Midbrain (tissue), 1 donor: ENCODE measurements around the gene CST9.
"Not testable (repeated sequence)": the region's sequence is repeated elsewhere in the genome, so short reads cannot be mapped to it uniquely, and the experiment has no call there.

ENCODE experiments used
- DNase-seq: peaks from one replicate; lab custom pipeline; 2025; lab: John Stamatoyannopoulos, UW

CST9 gene

DNA sequence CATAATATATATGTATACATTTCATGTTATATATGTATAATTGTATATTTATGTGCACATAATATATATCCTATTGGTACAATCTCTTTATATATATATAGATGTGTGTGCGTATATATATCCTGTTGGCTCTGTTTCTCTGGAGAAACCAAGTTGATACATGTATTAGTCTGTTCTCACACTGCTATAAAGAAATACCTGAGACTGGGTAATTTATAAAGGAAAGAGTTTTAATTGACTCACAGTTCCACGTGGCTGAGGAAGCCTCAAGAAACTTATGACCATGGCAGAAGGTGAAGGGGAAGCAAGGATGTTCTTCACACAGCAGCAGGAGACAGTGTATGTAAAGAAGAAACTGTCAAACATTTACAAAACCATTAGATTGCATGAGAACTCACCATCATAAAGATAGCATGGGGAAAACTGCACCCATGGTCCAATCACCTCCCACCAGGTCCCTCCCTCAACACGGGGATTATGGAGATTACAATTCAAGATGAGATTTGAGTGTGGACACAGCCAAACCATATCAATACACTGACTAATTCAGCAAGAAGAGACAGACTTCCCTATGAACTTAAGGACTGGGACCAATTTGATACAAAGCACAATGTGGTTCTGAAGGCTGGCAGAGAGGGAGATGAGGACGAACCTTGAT, 18.1 kb upstream of the CST9 start:
- no peak for DNase-seq

DNA sequence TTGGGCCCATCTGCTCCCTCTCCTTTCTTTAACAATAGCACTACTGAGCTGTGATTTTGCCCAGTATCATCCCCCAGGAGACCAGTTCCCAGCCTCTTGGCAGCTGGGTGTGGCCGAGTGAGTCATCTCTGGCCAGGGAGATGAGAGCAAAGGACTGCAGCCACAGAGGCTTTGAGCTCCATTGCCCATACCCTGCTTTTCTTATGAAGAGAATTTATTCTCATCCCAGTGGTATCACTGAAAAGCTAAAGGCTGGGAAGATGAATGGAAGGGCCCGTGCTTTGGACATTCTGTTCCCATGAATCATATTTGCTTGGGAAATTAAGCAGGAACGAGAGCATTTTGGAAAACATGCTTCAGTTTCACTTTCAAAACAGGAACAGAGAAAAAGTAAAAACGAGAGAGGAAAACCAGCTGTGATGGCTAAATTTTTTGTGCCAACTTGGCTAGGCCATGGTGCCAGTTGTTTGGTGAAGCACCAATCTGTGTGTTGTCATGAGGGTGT, 17.2 kb upstream of the CST9 start:
- no peak for DNase-seq

DNA sequence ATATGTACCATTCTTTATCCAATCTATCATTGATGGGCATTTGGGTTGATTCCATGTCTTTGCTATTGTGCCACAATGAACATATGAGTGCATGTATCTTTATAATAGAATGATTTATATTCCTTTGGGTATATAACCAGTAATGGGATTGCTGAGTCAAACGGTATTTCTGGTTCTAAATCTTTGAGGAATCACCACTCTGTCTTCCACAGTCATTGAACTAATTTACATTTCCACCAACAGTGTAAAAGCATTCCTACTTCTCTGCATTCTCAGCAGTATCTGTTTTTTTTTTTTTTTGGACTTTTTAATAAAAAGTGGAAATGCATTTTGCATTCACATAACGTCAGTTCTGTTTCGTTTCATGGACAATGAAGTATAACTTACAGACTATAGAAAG, 16.7 kb upstream of the CST9 start:
- not testable (repeated sequence) for DNase-seq

DNA sequence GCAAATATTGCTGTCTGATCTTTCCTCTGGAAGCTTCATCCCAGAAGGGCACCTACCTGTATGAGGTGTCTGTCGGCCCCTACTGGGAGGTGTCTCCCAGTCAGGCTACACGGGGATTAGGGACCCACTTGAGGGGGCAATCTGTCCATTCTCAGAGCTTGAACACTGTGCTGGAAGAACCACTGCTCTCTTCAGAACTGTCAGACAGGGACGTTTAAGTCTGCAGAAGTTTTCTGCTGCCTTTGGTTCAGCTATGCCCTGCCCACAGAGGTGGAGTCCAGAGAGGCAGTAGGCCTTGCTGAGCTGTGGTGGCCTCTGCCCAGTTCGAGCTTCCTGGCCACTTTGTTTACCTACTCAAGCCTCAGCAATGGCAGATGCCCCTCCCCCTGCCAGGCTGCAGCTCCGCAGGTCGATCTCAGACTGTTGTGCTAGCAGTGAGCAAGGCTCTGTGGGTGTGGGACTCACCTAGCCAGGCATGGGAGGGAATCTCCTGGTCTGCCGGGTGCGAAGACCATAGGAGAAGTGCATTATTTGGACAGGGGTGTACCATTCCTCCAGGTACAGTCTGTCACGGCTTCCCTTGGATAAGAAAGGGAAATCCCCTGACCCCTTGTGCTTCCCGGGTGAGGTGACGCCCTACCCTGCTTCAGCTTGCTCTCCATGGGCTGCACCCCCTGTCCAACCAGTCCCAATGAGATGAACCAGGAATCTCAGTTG, 15.1 kb upstream of the CST9 start:
- DNase-seq: not testable (repeated sequence)

DNA sequence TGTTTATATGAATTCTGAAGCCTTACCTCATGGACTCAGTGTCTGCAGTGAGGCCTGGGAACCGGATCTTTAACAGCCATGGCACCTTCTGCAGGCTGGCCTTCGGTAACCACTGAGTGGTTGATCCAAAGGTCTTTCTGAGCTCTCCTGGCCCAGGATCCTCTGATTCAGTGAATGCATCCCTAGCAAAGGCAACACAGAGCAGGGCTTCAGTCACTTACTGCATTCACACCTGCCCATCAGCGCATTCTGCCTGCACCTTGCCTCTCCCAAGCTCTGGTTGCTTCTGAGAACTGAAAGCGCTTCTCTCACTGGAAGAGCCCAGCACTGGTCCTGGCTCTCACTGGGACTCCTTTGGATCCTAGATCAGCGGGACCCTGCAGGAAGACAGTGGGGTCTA, 8.4 kb upstream of the CST9 start:
- no peak for DNase-seq

DNA sequence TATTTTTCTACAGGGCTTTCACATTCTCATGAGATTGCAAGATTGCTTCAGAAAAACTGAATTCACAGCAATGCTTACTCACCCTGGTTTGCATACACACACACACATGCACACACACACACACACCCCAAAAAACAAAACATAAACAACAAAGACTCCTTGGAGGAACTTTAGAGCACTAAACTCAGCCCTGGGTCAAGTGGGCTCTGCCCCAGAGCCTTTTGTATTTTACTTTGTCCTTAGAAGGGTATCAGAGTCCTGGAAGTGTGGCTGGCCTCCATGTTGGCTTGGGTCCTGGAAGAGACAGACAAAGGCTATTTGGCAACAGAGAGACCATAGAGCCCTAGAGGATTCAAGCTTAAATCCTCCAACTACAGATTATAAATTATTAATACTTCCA, 8.0 kb upstream of the CST9 start:
- DNase-seq: peak; percentile 28

DNA sequence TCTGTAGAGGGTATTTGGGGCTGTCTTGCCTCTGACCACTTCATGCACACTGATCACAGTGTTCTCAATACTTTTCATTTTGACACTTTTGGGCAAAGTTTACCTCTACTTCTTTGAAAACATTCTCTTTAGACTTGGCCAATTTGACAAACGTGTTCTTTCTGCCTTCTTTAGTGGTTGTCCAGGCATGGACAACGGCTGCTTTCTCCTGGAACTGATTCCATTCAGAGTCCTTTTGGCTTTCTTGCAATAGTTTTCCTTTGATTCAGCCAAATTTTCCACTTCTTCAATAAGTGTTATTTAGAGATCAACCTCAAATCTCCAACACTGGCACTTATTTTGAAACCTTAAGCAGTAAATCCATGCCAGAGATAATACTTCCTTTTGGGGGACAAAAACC, 6.7 kb upstream of the CST9 start:
- DNase-seq: peak; percentile 57

DNA sequence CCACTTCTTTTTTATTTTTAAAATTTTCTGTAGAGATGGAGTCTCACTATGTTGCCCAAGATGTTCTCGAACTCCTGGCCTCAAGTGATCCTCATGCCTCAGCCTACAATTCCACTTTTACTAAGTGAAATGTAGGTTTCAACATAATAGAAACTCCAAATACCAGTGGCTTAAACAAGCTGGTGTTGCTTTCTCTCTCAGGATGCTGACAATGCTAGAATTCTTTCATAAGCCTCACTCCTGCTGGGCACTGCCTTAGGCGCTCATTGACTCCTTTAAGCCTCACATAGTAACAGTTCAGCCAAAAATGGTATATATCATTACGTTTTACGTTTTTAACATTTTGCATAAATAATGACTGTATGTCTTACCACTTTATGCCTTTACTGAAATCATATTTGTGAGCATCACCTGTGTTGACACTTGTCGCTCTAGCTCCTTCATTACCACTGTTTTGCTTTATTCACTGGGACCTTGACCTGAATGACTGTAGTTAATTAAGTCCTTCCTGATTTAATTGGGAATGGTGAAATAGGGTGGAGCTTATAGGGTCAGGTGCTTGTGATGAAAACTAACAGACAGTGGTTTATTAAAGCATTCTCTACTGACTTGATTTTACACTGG, 3.9 kb upstream of the CST9 start:
- DNase-seq: no peak

DNA sequence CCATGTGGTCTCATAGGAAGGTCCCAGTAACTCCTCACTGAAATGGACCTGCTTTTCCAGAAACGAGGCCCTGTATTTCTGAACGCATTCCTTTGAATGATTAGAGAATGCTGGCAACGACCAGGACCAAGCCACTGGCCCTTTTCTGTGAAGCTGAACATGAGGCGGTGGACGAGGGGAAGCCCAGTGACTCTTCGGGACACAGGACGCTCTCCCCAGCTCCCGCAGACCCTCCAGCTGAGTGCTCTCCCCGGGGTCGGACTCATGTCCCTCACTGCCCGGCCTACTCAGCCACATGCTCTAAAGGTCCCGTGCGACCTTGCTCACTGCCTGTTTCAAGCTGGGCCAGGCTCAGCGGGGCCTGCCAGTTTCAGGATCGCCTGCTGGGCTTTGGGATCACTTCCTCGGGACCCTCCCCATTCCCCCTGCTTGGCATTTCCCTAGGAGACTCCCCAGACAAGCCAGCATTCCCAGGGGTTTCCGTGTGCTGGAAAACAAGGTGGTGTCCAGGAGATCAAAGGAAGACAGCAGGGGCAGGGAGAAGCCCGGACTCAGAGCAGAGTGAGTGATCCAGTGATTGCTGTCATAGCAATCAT, 2.6 kb upstream of the CST9 start:
- DNase-seq: no peak

DNA sequence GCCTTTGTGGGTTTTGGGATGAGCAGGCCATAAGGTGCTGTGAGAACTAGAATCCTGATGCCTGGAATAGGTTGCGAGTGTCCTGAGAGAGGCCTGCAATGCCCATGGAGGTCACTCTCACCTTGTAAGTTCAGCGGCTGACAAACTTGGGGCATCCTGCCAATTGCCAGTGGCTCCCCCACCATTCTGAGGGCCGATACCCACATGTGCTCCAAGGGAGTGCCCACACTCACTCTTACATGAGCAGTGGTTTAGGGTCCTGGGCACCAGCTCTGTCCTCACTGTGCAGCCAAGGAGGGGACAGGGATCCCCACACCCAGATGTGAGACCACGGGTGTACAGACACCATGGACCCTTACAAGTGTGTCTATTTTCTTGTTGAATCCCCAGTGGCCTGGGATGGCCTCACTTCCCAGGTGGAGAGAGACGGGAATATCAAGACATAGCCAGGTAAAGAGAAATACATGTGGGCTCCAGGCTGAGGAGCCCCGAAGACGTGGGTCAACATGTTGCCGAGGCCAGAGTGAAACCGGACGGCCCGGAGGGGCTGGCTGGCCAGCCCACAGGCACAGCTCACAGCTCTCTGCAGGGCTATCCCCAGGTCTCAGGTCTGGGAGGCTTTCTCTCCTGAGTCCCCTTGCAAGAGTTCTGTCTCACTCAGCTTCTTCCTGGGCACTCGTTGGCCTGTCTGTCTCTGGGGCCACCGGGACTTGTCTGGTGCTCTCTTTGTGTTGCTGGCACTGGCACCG, 2.0 kb upstream of the CST9 start:
- DNase-seq: no peak

DNA sequence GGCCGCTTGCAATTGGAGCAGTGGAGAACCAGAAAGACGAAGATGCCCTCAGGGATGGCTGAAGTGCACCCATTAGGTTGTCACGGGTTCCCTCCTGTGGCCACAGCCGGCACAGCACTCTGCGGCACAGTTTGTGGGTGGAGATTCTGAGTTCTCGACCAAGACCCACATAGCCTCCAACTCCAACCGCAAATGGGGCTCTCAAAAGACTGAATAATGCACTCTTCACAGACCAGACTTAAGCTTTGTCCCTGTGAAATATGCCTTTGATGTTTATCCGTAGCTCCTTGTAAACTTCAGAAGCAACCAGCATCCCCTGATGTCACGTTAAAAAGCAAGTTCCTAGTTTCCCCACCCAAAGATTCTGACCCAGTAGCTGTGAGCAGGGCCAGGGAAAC, 934 bp upstream of the CST9 start:
- DNase-seq: peak; percentile 63

DNA sequence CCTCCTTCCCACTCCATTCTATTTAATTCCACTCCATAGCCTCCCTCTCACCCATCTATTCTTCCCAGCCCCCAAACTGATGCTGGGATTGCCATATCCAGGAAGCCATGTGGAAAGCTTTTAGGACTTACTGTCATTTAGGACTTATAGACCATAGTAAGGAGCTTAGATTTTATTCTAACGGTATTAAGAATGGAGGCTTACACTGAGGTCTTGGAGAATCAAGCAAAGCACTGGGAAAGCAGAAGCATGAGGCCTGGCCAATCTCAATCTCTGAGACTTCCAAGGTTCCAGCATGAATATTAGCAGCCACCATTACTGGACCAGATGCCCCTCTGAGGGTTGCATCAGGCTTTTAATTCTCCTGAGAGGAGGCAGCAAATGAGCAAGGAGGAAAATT, 1.4 kb downstream of the CST9 start:
- no peak for DNase-seq

DNA sequence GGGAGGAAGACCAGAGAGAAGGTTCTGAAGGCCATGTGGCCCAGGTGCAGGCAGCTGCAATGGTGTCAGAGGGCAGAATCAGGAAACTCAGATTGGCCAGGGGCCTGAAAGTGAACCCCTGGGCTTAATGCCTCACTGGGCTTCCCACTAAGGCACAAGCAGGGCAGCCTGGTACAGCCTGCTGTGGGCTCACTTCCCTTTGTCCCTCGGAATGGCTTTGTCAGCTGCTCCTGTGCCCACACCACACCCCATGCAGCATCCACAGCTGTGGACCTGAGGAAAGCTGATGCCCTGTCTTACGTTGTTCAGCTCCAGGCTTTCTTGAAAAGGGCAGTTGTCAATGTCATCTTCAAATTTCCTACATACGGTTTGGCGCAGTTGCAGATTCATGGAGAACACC, 2.4 kb downstream of the CST9 start:
- DNase-seq: no peak

DNA sequence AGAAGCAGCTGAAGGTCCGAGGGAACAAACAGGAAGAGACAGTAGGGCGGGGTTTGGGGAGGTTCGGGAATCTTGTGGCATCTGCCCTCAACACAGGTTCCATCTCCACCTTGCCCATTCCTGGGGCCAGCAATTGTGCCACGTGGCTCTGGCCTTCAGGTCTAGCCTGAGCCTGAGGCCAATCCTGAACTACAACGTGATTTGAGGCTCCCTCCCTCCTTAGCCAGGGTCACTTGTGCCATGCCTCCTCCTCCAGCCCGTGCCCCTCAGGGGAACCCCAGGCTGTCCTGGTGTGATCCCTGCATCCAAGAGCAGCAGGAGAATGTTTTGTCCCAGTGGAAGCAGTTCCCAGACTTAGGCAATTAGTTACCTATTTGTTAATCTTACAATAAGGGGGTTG, 3.0 kb downstream of the CST9 start:
- DNase-seq: no peak

DNA sequence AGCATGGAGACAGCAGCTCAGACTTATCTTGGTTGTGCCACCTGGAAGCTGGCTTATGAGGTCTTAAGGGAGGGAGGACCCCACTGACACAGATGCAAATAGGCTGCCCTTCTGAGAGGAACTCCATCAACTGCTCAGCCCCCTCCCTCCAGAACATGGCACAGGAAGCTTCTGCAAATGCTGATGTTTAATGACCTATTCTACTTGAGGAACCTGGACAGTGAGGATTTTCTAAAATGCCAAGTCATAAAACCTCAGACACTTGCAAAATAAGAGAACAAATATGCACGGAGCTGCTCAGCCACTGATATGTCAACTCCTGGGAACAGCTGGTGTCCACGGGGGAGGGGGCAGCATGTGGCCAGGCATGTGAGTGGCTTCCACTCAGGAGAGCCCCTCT, 3.5 kb downstream of the CST9 start:
- no peak for DNase-seq

DNA sequence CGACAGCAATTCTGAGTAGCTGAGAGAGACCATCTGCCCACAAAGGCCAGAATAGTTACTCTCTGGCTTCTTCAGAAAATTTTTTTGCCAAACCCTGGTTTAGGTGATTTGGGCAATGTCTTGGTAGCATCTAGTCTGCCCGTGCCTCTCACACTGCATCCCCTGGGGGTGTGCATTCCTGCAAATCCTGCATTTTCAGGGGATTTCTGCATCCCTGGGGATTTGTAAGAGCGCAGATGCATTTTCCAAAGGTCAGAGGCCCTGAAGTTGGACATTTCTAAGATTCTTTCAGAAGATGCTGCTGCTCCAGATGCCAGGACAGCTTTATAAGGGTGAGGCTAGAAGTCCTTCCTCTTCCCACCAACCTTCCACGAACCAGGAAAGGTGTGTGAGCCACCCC, 4.0 kb downstream of the CST9 start:
- DNase-seq: no peak

DNA sequence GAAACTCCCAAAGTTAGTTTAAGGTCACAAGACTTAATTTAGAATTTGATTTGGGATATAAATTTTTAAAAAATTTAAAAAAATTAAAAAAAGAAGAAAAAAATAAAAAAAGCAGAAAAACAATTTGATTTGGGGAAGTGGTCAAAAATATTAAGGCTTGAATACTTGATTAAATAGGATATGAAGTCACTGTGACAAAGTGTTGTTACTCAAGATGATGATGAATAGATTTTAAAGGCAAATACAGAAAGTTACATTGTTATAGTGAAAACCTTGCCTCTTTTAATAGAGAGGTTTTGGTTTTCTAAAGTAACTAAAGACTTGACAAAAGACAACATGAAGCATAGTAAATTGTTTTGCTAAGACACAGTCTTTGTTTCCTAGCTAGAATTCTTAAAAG, 7.2 kb downstream of the CST9 start:
- no peak for DNase-seq

DNA sequence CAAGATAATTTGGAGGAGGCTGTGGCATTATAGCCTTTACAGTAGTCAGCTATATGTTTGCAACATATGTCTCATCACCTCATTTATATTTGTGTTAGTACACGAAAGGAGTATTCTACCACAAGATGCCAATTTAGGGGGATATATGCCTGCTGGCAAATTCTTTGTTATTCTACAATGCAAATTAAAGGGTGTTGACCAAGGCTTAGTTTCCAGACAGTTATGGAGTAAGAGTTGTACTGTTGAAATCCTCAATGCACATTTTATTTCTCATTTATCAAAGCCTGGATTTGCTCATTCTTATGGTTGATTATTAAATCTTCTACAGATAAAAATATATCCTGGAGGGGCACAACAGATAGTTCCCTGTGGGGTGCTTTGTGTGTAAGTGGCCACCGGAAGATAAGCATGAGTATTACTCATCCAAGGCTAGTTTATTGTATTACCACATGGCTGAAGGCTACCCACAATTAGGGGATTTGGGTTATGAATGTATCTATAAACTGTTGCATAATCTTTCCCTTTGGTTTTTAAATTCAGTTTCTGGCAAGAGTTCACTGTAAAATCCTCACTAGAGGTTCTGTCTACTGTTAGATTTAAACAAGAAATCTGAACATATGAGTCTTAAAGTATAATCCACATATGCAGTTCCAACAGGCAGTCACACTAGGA, 9.0 kb downstream of the CST9 start:
- no peak for DNase-seq

DNA sequence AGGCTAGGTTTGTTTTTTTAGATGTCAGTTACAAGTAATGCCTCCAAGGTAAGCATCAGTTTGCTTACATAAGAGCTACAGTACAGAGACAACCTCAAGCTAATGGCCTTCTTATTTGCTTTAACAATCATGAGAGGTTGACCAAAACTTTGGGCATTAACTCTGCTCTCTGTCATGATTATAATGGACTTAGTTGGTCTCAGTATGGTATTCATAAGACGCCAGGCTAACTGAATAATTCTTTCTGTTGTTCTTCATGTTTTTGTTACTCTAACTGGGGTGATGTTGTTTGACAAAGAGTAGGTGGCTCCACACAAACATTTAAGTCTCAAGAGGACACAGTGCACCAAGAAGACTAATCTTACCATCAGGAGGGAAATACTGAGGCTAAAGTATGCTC, 9.8 kb downstream of the CST9 start:
- no peak for DNase-seq

DNA sequence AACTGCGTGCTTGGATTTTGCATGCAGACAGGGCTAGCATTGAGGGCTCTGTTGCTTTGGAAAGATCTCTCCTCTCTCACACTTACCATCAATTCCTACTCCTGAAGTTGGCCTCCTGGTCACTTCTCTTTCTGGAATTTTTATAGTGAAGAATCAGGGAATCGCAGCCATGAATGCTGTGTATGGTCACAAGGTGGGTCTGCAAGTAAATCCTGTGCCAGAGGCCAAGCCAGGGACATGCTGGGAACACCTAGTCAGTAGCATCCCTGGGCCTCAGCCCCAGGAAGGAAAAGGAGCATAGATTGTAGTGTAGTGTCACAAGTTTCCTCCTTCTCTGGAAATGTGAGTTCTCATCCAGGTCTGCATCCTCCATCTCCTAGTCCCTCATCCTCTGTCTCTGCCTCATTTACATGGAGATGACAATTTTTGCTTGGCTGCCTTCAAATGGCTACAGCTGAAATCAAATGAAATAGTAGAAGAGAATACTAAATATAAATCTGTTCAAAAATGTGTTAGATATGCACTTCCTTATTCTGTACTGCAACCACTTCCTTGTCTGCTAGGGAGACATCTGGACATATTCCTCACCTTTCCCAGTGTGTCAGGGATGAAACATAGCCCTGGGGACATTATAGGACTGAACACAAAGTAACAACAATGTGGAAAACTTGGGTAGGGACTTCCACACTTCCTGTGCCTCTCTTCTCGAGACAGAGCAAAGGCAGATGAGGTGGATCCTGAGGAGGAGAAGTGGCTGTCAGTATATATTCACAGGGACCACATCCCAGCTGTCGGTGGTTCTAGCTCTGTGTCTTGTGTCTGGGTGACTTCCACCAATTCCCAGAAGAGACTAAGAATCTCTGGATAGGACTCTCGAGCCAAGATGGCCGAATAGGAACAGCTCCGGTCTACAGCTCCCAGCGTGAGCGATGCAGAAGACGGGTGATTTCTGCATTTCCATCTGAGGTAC, 17.0 kb downstream of the CST9 start:
- no peak for DNase-seq
